PC-9 (cell line): ENCODE measurements around the gene PRKCB. TPM values are rescaled to one million over a fixed set of nuclear protein-coding genes. Genes with fewer than 3 reads are reported as not detected.

Experiments used
- BruUV-seq: library from RNA; stranded (reverse); fragments of 400-500 nt; replicated peaks from 2 replicates; lab custom pipeline; 2021; lab: Mats Ljungman, UMichigan
- CTCF ChIA-PET: fragments of 300-600 bp; sonication (Branson Sonifier 250); formaldehyde crosslinking; loops from one replicate; lab custom pipeline; 2022; ENCODE audit warnings: antibody characterized with exemption; lab: Charles Lee
- POLR2A ChIA-PET: fragments of 300-600 bp; sonication (Branson Sonifier 250); formaldehyde crosslinking; loops from one replicate; lab custom pipeline; 2022; ENCODE audit warnings: antibody characterized with exemption; ENCODE audit not compliant: unreplicated experiment; lab: Charles Lee
- DNase-seq, 2 experiments: peaks; one replicate each; pipeline versions ENCODE4 v3.0.0 to v3.0.0-alpha.2; 2015 to 2022; ENCODE audit warnings: mixed read lengths in 1 of 2
- H2AFZ ChIP-seq: fragments of 200-600 bp; sonication (generic); 2 replicates; pipeline ENCODE4 v1.8.1; 2017; ENCODE audit warnings: antibody characterized with exemption
- H3F3A ChIP-seq: fragments of 200-600 bp; sonication (generic); 2 replicates; pipeline ENCODE4 v1.8.1; 2017; ENCODE audit warnings: antibody characterized with exemption, mild to moderate bottlenecking, low read depth; ENCODE audit not compliant: insufficient read depth
- H3K27ac ChIP-seq: fragments of 200-600 bp; sonication (generic); 2 replicates; pipeline ENCODE4 v1.6.1; 2016; ENCODE audit warnings: mixed run types
- H3K27me3 ChIP-seq: fragments of 200-600 bp; sonication (generic); 2 replicates; pipeline ENCODE4 v1.6.1; 2016; ENCODE audit warnings: low read depth, mixed run types; ENCODE audit not compliant: insufficient read depth
- H3K36me3 ChIP-seq: fragments of 200-600 bp; sonication (generic); 2 replicates; pipeline ENCODE4 v1.6.1; 2016; ENCODE audit warnings: low read depth, mixed run types
- H3K4me1 ChIP-seq: fragments of 200-600 bp; sonication (generic); replicated peaks from 2 replicates; pipeline ENCODE4 v1.6.1; 2016; ENCODE audit warnings: mixed run types; ENCODE audit not compliant: insufficient read depth
- H3K4me2 ChIP-seq: fragments of 200-600 bp; sonication (generic); 2 replicates; pipeline ENCODE4 v1.6.1; 2017; ENCODE audit warnings: mixed run types
- H3K4me3 ChIP-seq: fragments of 200-600 bp; sonication (generic); 2 replicates; pipeline ENCODE4 v1.6.1; 2016; ENCODE audit warnings: mixed run types
- H3K79me2 ChIP-seq: fragments of 200-600 bp; sonication (generic); 2 replicates; pipeline ENCODE4 v1.6.1; 2017; ENCODE audit warnings: low read depth, mixed run types
- H3K9me2 ChIP-seq: fragments of 200-600 bp; sonication (generic); 2 replicates; pipeline ENCODE4 v1.8.1; 2017; ENCODE audit warnings: mild to moderate bottlenecking; ENCODE audit not compliant: insufficient read depth
- H3K9me3 ChIP-seq: fragments of 200-600 bp; sonication (generic); 2 replicates; pipeline ENCODE4 v1.8.1; 2016; ENCODE audit warnings: low read depth; ENCODE audit not compliant: insufficient read depth
- H4K20me1 ChIP-seq: fragments of 200-600 bp; sonication (generic); 2 replicates; pipeline ENCODE4 v1.8.1; 2017; ENCODE audit not compliant: insufficient read depth
- CTCF ChIP-seq: fragments of 200-600 bp; sonication (generic); conservative IDR thresholded peaks from 2 replicates; pipeline ENCODE4 v1.6.1; 2017; ENCODE audit warnings: mixed run types, antibody characterized with exemption, mild to moderate bottlenecking, moderate library complexity
- EZH2 ChIP-seq: fragments of 200-600 bp; sonication (generic); IDR thresholded peaks from 2 replicates; pipeline ENCODE4 v1.8.0; 2017; ENCODE audit warnings: antibody characterized with exemption, low read depth
- intact Hi-C: fragments of 100-400 bp; cut with micrococcal nuclease; formaldehyde crosslinking; loops from one replicate; pipeline ENCODE4 v1.10.0; 2022; ENCODE audit not compliant: unreplicated experiment
- total RNA-seq: library from RNA; stranded (reverse); gene quantifications from 2 replicates; pipeline ENCODE4 v1.2.3, GENCODE V29; 2021

The PRKCB gene
- total RNA-seq, 1 experiment from 2014 or later = not detected

GRCh38 chr16:23874613-23875294 lies 39.0 kb downstream of the PRKCB start:
- H3K79me2 ChIP-seq = no peaks in the 10 kb centered on the region
- H3K4me3 ChIP-seq = no peak overlapping the region
- intact Hi-C loops = no loop called here
- H3K4me2 ChIP-seq = no peak overlapping the region
- H3K36me3 ChIP-seq = no peaks in the 10 kb centered on the region
- CTCF ChIA-PET = interaction anchor here (0.7 kb wide), 1 partner anchor 85 kb away, joined by 9 read pairs; no protein-coding TSS in a partner anchor
- no peaks in the 10 kb centered on the region for H3F3A ChIP-seq
- POLR2A ChIA-PET = no interaction called here
- no peaks in the 10 kb centered on the region for H3K4me1 ChIP-seq
- no TSS peak for BruUV-seq
- H3K27ac ChIP-seq = no peak overlapping the region
- DNase-seq = no peak
- H3K9me2 ChIP-seq = no peaks in the 10 kb centered on the region
- no peak overlapping the region for H2AFZ ChIP-seq
- H3K9me3 ChIP-seq = no peaks in the 10 kb centered on the region
- H3K27me3 ChIP-seq = peaks cover 76% of the 10 kb centered on the region
- no peaks in the 10 kb centered on the region for H4K20me1 ChIP-seq
- TF ChIP-seq EZH2 (no peak), CTCF (no peak)

DNA sequence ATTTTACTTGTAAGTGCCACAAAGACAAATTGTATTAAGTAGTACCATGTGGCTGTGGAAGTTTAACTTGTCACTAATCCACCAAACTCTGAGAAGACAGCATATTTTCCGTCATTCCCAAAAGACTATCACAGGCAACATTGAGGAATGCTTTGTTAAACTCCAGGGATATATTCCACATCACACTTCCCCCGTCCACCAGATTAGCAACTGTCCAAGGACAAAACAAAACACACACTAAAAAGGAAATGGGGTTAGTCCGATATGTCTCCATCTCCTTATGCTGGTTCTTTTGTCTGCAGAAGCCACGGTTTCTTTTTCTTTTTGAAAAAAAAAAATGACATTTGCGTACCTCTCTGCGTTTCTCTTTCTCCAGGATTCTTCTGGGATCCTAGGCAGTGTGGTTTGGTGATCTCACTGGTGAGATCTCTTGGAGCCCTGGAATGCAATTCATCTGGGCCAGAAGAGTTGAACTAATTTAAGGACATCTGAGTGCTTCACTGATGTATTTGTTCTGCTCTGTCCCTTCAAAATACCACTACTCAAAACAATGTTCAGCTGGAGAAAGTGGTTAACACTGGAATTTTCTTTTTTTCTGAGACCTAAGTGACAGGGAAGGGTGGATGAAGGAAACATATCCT lies 40.6 kb downstream of the PRKCB start:
- H3K27me3 ChIP-seq = peaks cover 71% of the 10 kb centered on the region
- no peaks in the 10 kb centered on the region for H4K20me1 ChIP-seq
- no peaks in the 10 kb centered on the region for H3K9me2 ChIP-seq
- H3K36me3 ChIP-seq = no peaks in the 10 kb centered on the region
- no peak overlapping the region for H3K4me3 ChIP-seq
- no peak overlapping the region for H2AFZ ChIP-seq
- H3K4me2 ChIP-seq = no peak overlapping the region
- no TSS peak for BruUV-seq
- intact Hi-C loops = no loop called here
- ChIA-PET CTCF (no interaction called here), POLR2A (no interaction called here)
- no peak for DNase-seq
- H3K9me3 ChIP-seq = no peaks in the 10 kb centered on the region
- no peaks in the 10 kb centered on the region for H3K4me1 ChIP-seq
- no peaks in the 10 kb centered on the region for H3F3A ChIP-seq
- TF ChIP-seq CTCF (no peak), EZH2 (no peak)
- no peak overlapping the region for H3K27ac ChIP-seq
- no peaks in the 10 kb centered on the region for H3K79me2 ChIP-seq

GRCh38 chr16:23877107-23878070 lies 41.6 kb downstream of the PRKCB start:
- ChIA-PET POLR2A (no interaction called here), CTCF (no interaction called here)
- Histone ChIP-seq H3K4me3 (no peak overlapping the region), H2AFZ (no peak overlapping the region), H3K36me3 (no peaks in the 10 kb centered on the region), H3K79me2 (no peaks in the 10 kb centered on the region), H3F3A (no peaks in the 10 kb centered on the region), H3K4me2 (no peak overlapping the region), H3K4me1 (no peaks in the 10 kb centered on the region), H4K20me1 (no peaks in the 10 kb centered on the region), H3K27ac (no peak overlapping the region), H3K27me3 (peaks cover 63% of the 10 kb centered on the region), H3K9me2 (no peaks in the 10 kb centered on the region), H3K9me3 (no peaks in the 10 kb centered on the region)
- DNase-seq = no peak
- intact Hi-C loops = no loop called here
- TF ChIP-seq EZH2 = no peak
- no peak for TF ChIP-seq CTCF
- BruUV-seq = no TSS peak
